NCI-H1105 (cell line): ENCODE data around the gene ANKS1B.

Experiments
- DNase-seq: peaks from one replicate; lab custom pipeline; 2025; lab: John Stamatoyannopoulos, UW

Gene ANKS1B

GRCh38 chr12:99960311-99960710 lies 24.4 kb downstream of the ANKS1B start:
- DNase-seq, result no peak

DNA sequence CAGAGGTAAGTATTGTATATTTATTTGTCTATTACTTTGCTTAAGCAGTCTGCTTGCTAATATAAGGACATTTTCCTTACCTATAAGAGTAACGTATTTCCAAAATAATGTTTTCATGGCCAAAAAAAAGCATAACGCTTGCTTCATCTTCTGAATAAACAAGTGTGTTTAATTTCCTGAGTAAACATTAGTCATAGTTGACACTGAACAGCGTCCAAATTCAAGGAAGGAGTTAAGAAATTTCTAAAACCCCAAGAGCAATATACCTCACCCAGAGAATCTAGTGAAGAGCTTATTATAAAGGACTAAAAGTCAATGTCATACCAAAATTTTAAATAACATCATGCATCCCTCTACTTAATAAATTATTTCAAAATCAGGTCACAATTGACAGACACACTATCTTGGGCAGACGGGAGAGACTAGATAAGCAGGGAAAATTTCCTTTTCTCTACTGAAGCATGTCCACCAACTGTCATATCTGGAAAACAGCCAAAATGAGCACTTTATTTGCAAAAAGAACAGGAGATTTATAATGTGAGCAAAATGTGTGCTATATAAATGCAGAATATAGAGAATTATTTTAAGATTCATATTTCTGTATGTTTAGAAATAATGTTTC lies 25.1 kb downstream of the ANKS1B start:
- DNase-seq, result peak; percentile 23

DNA sequence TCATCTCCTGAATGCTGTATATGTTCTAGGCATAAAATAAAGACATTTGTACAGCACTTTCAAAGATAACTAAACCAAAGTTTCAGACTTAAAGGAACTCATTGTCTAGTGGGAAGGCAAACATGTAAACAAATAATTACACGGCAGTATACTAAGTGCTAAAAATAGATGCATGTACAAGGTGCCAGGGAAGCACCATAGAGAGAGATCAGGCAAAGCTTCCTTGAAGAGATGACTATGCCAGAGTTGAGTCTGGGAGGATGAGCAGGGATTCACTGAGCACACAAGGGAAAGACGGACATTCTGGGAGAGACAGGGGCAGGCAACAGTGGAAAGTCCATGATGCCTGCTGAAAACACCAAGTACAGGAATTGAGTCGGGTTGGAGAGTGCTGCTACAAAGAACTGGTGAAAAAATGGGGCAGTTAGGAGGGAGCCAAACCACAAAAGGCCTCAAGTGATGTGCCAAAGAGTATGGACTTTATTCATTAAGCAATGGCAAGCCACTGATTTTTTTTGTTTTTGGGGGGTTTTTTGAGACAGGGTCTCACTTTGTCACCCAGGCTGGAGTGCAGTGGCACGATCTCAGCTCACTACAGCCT lies 26.8 kb downstream of the ANKS1B start:
- no peak for DNase-seq

- DNase-seq, result no peak
Observed at GRCh38 chr12:99954724-99955123, 30.0 kb downstream of the ANKS1B start.

DNA sequence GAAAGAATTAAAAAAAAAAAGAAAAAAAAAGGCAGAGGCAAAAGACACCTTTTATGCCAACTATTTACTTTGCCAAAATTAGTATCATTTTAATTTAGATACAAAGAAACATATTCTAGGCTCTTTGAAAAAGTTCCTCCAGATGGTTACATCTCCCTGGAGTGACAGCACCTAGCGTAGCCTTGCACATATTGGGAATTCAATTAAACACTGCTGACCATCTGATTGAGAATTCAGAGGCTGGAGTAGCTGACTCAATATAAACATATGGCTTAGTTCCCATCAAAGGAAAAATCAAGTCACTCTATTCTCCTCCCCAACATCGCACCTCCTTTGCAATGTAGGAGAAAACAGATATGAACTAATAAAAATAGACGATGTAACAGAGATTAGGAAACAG lies 36.4 kb downstream of the ANKS1B start:
- DNase-seq, result no peak

DNA sequence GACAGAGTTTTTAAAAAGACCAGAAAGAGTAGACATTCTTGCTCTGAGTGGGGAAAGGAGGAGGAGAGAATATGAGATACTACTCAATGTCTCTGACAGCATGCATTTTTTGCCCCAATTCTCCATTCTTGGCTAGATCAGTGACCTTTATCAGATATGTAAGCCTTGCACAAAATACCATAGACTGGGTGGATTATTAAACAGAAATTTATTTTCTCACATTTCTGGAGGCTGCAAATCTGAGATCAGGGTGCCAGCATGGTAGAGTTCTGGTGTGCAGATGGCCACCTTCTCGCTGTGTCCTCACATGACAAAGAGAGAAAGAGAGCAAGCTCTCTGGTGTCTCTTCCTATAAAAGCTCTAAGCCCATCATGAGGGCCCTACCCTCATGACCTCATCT lies 38.6 kb downstream of the ANKS1B start:
- DNase-seq, result no peak

GRCh38 chr12:99935608-99936007 lies 49.1 kb downstream of the ANKS1B start:
- DNase-seq, result no peak

DNA sequence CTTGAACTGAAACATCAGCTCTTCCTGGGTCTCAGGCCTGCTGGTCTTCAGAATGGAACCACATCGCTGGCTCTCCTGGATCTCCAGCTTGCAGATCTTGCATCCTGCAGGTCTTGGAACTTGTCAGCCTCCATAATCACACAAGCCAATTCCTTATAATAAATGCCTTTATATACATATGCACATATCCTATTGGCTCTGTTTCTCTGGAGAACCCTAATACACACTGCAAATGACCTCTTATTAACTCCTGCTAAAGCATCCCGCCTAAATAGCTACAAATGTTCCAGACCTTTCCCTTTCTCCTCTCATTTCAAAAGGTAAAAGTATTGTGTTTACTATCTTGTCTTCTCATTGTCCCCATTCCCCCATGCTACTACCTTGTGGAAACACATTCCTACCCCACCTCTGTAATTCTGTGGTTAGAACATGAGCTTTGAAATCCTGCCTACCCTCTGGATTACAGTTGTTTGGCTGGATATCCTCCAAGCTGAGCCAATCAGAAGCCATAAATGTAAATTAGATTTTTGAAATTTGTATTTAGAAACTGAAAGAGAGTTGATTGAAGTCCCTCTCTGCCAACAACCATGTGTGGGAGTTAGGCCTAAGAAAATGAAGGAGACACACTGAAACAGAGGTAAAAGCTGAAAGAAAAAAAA lies 58.1 kb downstream of the ANKS1B start:
- no peak for DNase-seq

- no peak for DNase-seq
Observed at GRCh38 chr12:99920353-99920960, 64.3 kb downstream of the ANKS1B start.

DNA sequence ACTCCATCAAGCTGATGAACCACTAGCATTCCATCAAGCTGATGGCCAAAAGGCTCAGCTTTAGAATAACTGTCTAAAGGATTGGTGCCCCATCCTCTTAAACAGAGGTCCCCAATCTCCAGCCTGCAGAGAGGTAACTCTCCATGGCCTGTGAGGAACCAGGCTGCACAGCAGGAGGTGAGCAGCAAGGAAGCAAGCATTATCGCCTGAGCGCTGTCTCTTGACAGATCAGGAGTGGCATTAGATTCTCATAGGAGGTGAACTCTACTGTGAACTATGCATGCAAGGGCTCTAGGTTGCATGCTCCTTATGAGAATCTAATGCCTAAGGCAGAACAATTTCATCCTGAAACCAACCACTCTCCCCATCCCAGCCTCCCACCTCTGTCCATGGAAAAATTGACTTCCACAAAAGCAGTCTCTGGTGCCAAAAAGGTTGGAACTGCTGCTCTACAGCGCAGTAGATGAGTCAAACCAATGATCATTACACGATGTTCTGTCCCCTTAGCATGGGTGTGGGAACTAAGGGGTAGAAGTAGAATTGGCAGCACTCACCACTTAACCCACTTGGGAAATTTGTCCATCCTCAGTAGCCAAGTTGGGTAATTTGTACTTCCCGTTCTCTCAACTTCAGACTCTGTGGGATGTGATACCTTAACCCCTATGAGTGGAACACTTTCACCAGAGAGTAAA lies 66.9 kb downstream of the ANKS1B start:
- DNase-seq, result no peak

DNA sequence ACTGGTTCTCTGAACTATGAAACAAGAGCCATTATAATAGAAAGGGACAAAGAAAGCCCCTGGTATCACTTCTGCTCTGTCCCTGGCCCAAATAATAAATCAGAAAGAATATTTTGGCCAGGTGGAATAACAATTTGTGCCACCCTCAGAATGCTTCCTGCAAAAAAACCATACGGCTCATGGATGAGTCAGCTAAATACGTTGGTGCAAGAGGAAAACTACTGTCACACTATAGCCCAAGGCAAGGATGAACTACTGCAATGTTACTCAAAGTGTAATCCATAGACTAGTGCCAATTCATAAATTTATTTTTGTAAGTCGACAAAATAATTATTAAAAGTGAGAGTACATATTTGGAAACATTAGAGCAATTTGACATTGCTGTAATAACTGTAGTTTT lies 68.2 kb downstream of the ANKS1B start:
- no peak for DNase-seq

- DNase-seq, result no peak
Observed at GRCh38 chr12:99915251-99916082, 69.3 kb downstream of the ANKS1B start.

DNA sequence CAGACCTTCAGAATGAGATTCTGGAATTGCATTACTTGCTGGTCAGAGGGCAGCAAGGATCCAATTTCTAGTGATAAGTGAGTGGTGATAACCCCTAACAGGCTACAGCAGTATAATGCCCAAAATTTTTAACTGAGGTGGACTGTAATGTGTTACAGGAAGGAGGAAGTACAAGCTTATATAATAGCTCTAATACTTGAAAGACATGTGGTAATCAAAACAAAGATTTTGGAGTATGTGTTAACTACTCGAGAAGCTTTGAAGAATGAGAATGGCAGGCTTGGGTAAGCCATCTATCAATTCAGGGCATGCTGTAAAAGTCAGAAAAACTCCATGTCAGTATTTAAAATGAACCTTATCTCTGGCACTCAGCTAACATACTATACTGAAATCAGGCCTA lies 70.5 kb downstream of the ANKS1B start:
- DNase-seq, result no peak

DNA sequence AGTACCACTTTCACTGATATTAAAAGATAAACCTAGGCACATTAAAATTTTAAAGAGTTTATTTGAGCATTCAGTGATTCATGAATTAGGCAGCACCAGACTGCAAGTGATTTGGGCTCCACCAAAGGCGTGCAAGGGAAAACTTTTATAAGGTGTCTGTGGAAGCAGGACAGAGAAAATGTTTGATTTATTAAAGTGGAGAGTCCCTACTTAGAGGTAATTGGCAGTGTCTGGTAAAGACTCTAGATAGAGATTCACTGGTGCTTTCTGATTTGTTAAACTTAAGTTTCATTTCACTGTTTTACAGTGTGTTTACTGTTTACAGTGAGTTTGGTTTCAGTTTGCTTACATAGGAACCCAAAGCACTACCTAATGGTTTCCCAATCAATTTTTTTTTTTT lies 72.8 kb downstream of the ANKS1B start:
- no peak for DNase-seq

DNA sequence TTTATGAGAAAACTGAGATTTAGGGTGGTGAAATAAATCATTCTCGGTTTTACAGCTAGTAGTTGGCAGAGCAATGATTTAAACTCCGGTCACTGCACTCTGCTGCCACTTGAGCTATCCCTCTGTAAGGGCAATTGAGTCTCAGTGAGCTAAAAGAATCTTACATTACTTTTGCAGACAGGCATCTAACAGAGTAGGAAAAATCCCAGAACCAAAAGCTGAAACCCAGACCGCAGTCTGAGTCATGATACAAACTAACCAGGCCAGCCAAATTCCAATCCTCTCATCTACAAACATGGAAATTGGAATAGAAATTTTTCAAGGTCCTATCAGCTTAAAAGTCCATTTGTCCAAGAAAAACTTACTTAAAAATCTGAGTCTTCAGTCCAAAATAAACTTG lies 73.7 kb downstream of the ANKS1B start:
- no peak for DNase-seq

- no peak for DNase-seq
Observed at GRCh38 chr12:99910342-99910741, 74.4 kb downstream of the ANKS1B start.

DNA sequence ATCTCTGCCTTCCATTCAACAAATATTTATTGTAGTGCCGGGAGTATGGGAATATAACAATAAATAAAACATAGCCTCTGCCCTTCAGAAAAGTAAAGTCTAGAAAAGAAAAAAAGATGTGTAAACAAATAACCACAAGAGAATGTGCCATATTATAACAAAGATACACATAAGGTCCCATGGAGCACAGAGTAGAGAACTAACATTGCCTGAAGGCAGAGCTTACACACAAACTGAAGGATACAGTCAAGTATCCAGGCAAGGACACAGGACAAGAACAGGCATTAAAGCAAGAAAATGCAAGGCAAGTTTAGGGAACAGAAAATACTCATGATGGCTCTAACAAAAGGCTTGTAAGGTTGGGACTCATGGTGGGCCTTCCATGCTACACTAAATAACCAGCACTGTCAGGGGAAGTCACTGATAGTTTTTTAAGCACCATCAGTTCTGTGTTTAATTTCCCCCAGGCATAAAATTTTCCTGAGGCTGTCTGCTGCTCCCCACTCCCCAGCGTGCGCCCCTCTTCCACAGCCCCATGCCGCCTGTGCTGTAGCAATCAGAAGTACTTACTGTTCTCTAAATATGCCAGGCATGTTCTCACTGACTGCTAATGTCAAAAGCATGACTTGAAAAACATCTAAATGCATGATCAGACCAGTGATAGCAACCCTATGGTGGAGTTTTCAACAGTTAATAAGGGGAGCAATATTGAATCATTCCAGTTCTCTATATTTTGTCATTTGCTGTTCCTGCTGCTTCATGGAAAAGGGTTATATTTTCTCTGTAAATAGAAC lies 77.8 kb downstream of the ANKS1B start:
- no peak for DNase-seq

DNA sequence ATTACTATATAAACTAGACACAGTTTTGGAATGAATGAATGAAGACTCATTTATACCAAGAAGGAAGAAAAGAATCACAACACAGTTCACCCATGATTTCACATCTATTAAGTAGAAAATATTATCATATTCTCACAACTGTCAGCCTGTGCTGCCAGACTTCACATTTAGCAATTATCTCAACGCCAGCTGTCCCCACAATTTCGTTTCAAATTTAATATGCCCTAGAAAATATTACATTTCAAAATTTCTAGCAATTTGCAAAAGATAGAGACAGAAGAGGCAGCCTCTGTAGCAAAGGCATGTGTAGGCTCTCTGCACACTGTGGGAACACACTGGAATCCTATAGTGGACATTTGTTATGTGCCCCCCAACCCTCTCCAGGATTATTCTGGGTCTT lies 83.6 kb downstream of the ANKS1B start:
- DNase-seq, result no peak

- DNase-seq, result no peak
Observed at GRCh38 chr12:99898645-99899044, 86.1 kb downstream of the ANKS1B start.

GRCh38 chr12:99879439-99879838 lies 105.3 kb downstream of the ANKS1B start:
- no peak for DNase-seq

- DNase-seq, result no peak
Observed at GRCh38 chr12:99875081-99875480, 109.7 kb downstream of the ANKS1B start.
